K562 (cell line): ENCODE measurements around the gene SHISAL2A.

Source experiments
- SMC3 ChIP-seq: conservative IDR thresholded peaks from 2 replicates; pipeline ENCODE4 v1.6.1; 2011; ENCODE audit warnings: low read depth, low read length, improper control_type of control experiment; ENCODE audit not compliant: insufficient read depth
- TEAD1 ChIP-seq, 2 experiments: fragments of 450-650 bp in 1 of 2; sonication (generic) in 1 of 2; formaldehyde crosslinking; IDR thresholded peaks; 2 replicates each; pipeline versions ENCODE4 v1.4.0 to v1.8.0; 2020 to 2022; ENCODE audit warnings: mild to moderate bottlenecking in 2 of 2, missing genetic modification reagents in 1 of 2
- ZNF232 ChIP-seq: sonication (generic); formaldehyde crosslinking; IDR thresholded peaks from 2 replicates; pipeline ENCODE4 v1.8.0; 2022; ENCODE audit warnings: mild to moderate bottlenecking, missing genetic modification reagents

- TF ChIP-seq TEAD1 (CRISPR knock-in tag; IDR thresholded peaks at IDR 0.05): no peak
- no peak for TF ChIP-seq SMC3
- TF ChIP-seq ZNF232: no peak
These were observed 30.7 kb downstream of the SHISAL2A start for GRCh38 chr1:52663716-52664115.
